Parathyroid adenoma (tissue), 2 donors: ENCODE data around the gene YY1.

Experiments
- H2AFZ ChIP-seq: fragments of 300-600 bp; sonication (generic); one replicate; pipeline ENCODE4 v1.7.0; 2017; ENCODE audit warnings: antibody characterized with exemption, mild to moderate bottlenecking
- H3K27ac ChIP-seq: fragments of 300-600 bp; sonication (generic); one replicate; pipeline ENCODE4 v1.7.0; 2017
- H3K27me3 ChIP-seq: fragments of 300-600 bp; sonication (generic); one replicate; pipeline ENCODE4 v1.7.0; 2017; ENCODE audit warnings: low read length; ENCODE audit not compliant: control insufficient read depth, insufficient read depth
- H3K36me3 ChIP-seq: fragments of 300-600 bp; sonication (generic); one replicate; pipeline ENCODE4 v1.7.0; 2017; ENCODE audit warnings: low read length; ENCODE audit not compliant: control insufficient read depth, insufficient read depth
- H3K4me1 ChIP-seq: fragments of 300-600 bp; sonication (generic); one replicate; pipeline ENCODE4 v1.7.0; 2017; ENCODE audit warnings: control low read depth
- H3K4me2 ChIP-seq: fragments of 300-600 bp; sonication (generic); one replicate; pipeline ENCODE4 v1.7.0; 2017; ENCODE audit warnings: low read length
- H3K4me3 ChIP-seq: fragments of 300-600 bp; sonication (generic); one replicate; pipeline ENCODE4 v1.7.0; 2017; ENCODE audit warnings: low read depth, low read length
- H3K79me2 ChIP-seq: fragments of 300-600 bp; sonication (generic); one replicate; pipeline ENCODE4 v1.7.0; 2017; ENCODE audit warnings: control low read depth
- H3K9ac ChIP-seq: fragments of 300-600 bp; sonication (generic); one replicate; pipeline ENCODE4 v1.7.0; 2017; ENCODE audit warnings: mild to moderate bottlenecking
- H3K9me3 ChIP-seq: fragments of 300-600 bp; sonication (generic); one replicate; pipeline ENCODE4 v1.7.0; 2017; ENCODE audit warnings: low read length; ENCODE audit not compliant: control insufficient read depth
- CTCF ChIP-seq: fragments of 300-600 bp; sonication (generic); IDR thresholded peaks from one replicate; pipeline ENCODE4 v1.7.0; 2017; ENCODE audit warnings: antibody characterized with exemption, mild to moderate bottlenecking
- donor health status: primary hyperparathyroidism.

YY1 gene

GRCh38 chr14:100252684-100253083, 13.7 kb downstream of the YY1 start:
- H3K27ac ChIP-seq: no peak overlapping the region
- H3K4me3 ChIP-seq: no peak overlapping the region
- peaks cover 28% of the 10 kb centered on the region for H3K4me1 ChIP-seq
- no peak overlapping the region for H2AFZ ChIP-seq
- H3K9me3 ChIP-seq: no peaks in the 10 kb centered on the region
- H3K79me2 ChIP-seq: peaks cover 88% of the 10 kb centered on the region
- H3K36me3 ChIP-seq: no peaks in the 10 kb centered on the region
- TF ChIP-seq CTCF: no peak
- H3K4me2 ChIP-seq: no peak overlapping the region
- H3K9ac ChIP-seq: no peak overlapping the region
- no peaks in the 10 kb centered on the region for H3K27me3 ChIP-seq

- H3K27me3 ChIP-seq: no peaks in the 10 kb centered on the region
- peaks cover 87% of the 10 kb centered on the region for H3K79me2 ChIP-seq
- H3K4me2 ChIP-seq: no peak overlapping the region
- TF ChIP-seq CTCF: no peak
- peaks cover 16% of the 10 kb centered on the region for H3K4me1 ChIP-seq
- H3K9ac ChIP-seq: no peak overlapping the region
- no peaks in the 10 kb centered on the region for H3K9me3 ChIP-seq
- no peaks in the 10 kb centered on the region for H3K36me3 ChIP-seq
- H3K4me3 ChIP-seq: no peak overlapping the region
- no peak overlapping the region for H3K27ac ChIP-seq
- H2AFZ ChIP-seq: no peak overlapping the region
Observed at GRCh38 chr14:100256339-100256895, 17.5 kb downstream of the YY1 start.

- H3K27ac ChIP-seq: no peak overlapping the region
- H3K4me1 ChIP-seq: peaks cover 8% of the 10 kb centered on the region
- no peak overlapping the region for H3K4me3 ChIP-seq
- no peak overlapping the region for H2AFZ ChIP-seq
- peaks cover 85% of the 10 kb centered on the region for H3K79me2 ChIP-seq
- no peak overlapping the region for H3K9ac ChIP-seq
- H3K4me2 ChIP-seq: no peak overlapping the region
- no peaks in the 10 kb centered on the region for H3K36me3 ChIP-seq
- TF ChIP-seq CTCF: no peak
- no peaks in the 10 kb centered on the region for H3K27me3 ChIP-seq
- no peaks in the 10 kb centered on the region for H3K9me3 ChIP-seq
Observed at GRCh38 chr14:100261621-100262020, 22.7 kb downstream of the YY1 start.

- Histone ChIP-seq H3K4me1 (peaks cover 3% of the 10 kb centered on the region), H3K4me3 (no peak overlapping the region), H3K36me3 (no peaks in the 10 kb centered on the region), H2AFZ (no peak overlapping the region), H3K27me3 (no peaks in the 10 kb centered on the region), H3K27ac (no peak overlapping the region), H3K9ac (no peak overlapping the region), H3K79me2 (peaks cover 86% of the 10 kb centered on the region), H3K9me3 (no peaks in the 10 kb centered on the region), H3K4me2 (no peak overlapping the region)
- no peak for TF ChIP-seq CTCF
Observed at GRCh38 chr14:100262545-100262944, 23.6 kb downstream of the YY1 start.

GRCh38 chr14:100263141-100263540, 24.2 kb downstream of the YY1 start:
- Histone ChIP-seq H3K9me3 (no peaks in the 10 kb centered on the region), H3K4me1 (peaks cover 2% of the 10 kb centered on the region), H3K4me2 (no peak overlapping the region), H3K36me3 (no peaks in the 10 kb centered on the region), H3K4me3 (no peak overlapping the region), H3K27ac (no peak overlapping the region), H2AFZ (no peak overlapping the region), H3K79me2 (peaks cover 86% of the 10 kb centered on the region), H3K9ac (no peak overlapping the region), H3K27me3 (no peaks in the 10 kb centered on the region)
- no peak for TF ChIP-seq CTCF
